ENCODE data around the gene SHKBP1.

DNA sequence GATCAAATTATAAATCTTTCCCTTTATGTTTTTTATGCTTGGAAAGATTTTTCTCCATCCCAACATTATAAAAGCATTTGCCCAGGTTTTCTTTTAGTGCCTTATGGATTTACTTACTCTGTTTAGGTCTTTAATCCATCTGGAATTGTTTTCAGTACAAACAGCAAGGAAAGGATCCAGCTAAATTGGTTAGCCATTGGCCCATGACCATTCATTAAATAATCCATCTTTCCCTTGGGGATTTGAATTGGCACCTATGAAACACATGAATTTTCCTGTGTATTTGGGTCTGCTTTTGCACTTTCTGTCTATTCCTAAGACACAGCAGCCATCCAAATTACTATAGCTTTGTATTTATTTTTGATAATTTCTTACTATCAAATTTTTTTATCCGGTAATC lies 28.8 kb upstream of the SHKBP1 start:
- TF ChIP-seq, protein P1, sequence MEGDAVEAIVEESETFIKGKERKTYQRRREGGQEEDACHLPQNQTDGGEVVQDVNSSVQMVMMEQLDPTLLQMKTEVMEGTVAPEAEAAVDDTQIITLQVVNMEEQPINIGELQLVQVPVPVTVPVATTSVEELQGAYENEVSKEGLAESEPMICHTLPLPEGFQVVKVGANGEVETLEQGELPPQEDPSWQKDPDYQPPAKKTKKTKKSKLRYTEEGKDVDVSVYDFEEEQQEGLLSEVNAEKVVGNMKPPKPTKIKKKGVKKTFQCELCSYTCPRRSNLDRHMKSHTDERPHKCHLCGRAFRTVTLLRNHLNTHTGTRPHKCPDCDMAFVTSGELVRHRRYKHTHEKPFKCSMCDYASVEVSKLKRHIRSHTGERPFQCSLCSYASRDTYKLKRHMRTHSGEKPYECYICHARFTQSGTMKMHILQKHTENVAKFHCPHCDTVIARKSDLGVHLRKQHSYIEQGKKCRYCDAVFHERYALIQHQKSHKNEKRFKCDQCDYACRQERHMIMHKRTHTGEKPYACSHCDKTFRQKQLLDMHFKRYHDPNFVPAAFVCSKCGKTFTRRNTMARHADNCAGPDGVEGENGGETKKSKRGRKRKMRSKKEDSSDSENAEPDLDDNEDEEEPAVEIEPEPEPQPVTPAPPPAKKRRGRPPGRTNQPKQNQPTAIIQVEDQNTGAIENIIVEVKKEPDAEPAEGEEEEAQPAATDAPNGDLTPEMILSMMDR (IDR thresholded peaks at IDR 0.05; ENCODE audit: low read depth, low read length, poor library complexity, severe bottlenecking): no peak
- TF ChIP-seq EZH2phosphoT487 (IDR thresholded peaks at IDR 0.05; ENCODE audit: borderline replicate concordance, low read length): no peak

Measured in DOHH2 (cell line).